SK-N-MC (cell line): ENCODE results near the gene KIF7.

Source experiments
- DNase-seq: peaks from one replicate; pipeline ENCODE4 v3.0.0-alpha.2; 2011; ENCODE audit warnings: low read depth, low spot score
- H3K27ac ChIP-seq: fragments of 200-600 bp; sonication (generic); 2 replicates; pipeline ENCODE4 v1.5.1; 2016; ENCODE audit warnings: mixed run types
- H3K36me3 ChIP-seq: fragments of 200-600 bp; sonication (generic); 2 replicates; pipeline ENCODE4 v1.6.1; 2017; ENCODE audit warnings: antibody characterized with exemption, low read length, mixed read lengths; ENCODE audit not compliant: insufficient read depth
- H3K4me3 ChIP-seq: fragments of 200-600 bp; sonication (generic); 2 replicates; pipeline ENCODE4 v1.5.1; 2016
- H3K9ac ChIP-seq: fragments of 200-600 bp; sonication (generic); 2 replicates; pipeline ENCODE4 v1.8.0; 2017; ENCODE audit warnings: mixed run types, mixed read lengths; ENCODE audit not compliant: insufficient read length
- H3K9me3 ChIP-seq: fragments of 200-600 bp; sonication (generic); 2 replicates; pipeline ENCODE4 v1.6.1; 2017; ENCODE audit warnings: low read depth, mild to moderate bottlenecking, antibody characterized with exemption, low read length, moderate library complexity, mixed read lengths
- EZH2 ChIP-seq: fragments of 200-600 bp; sonication (generic); IDR thresholded peaks from one replicate; pipeline ENCODE4 v1.6.1; 2017; ENCODE audit warnings: antibody characterized with exemption
- FOXP2 ChIP-seq: optimal IDR thresholded peaks from 2 replicates; pipeline ENCODE3; 2011; ENCODE audit warnings: mild to moderate bottlenecking, moderate library complexity; ENCODE audit not compliant: insufficient read depth; ENCODE audit errors: extremely low read length, control extremely low read depth
- POLR2AphosphoS5 ChIP-seq: IDR thresholded peaks from 2 replicates; pipeline ENCODE4 v1.6.1; 2012; ENCODE audit warnings: mild to moderate bottlenecking, low read depth, low read length, borderline replicate concordance

The KIF7 gene

DNA sequence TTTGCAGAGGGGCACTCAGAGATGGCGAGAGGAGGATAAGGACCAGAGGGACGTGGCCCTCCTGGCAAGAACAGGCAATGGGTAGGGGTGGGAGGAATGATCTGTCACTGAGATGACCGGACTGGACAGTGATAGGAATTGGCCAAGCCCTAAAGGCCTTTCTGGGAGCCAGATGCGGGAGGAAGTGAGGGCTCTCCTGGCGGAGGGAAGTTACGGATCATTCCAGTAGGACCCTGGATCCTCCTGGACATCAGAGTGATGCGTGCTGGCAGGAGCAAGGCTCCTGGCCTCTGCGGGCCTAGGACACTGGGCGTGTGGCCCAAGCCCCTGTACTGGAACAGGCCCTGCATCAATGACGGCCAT lies 23.4 kb downstream of the KIF7 start:
- Histone ChIP-seq H3K27ac (no peak overlapping the region), H3K4me3 (no peak overlapping the region), H3K9me3 (no peaks in the 10 kb centered on the region), H3K9ac (no peak overlapping the region), H3K36me3 (peaks cover 69% of the 10 kb centered on the region)
- TF ChIP-seq POLR2AphosphoS5 (peak; percentile 49), EZH2 (no peak)
- DNase-seq = no peak

DNA sequence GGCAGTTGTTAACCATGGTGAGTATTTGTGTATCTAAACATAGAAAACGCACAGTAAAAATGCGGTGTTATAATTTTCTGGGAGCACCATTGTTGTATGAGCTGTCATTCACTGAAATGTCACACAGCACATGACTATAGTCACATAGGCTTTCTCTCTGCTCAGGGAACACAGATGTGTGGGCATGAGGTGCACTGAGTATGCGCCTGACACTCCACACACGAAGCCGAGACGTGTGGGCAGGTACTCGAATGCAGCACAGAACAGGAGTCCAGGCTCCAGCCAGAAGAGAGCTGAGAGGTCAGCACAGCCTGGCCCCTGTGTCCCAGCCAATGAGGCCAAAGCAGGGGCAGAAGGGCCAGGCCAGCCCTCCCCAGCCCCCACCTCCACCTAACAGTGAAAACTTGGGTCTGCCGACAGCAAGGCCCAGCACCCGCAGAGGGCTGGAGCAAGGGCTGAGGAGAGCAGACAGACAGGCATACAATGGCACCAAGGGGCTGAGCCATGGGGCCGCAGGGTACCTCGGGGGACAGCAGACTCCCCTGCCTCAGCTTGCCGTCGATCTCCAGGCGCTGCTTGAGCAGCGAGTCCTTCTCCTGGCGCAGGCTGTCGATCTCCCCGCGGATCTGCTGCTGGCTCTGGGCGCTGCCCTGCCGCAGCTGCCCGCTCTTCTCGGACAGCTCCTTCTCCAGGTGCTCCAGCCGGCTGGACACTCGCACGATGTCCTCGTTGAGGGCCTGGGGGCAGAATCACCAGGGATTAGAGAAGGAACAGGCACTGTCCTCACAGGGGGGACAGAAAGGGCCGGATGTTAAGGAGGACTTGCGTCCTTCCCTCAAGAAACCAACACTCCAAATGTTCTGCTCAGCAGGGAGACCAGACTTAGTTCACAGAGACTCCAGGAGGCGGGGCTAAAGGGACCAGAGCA lies 24.0 kb downstream of the KIF7 start:
- DNase-seq = no peak
- Histone ChIP-seq H3K4me3 (no peak overlapping the region), H3K27ac (peak overlapping the region; percentile 76), H3K36me3 (peaks cover 75% of the 10 kb centered on the region), H3K9ac (no peak overlapping the region), H3K9me3 (no peaks in the 10 kb centered on the region)
- TF ChIP-seq FOXP2 (no peak), POLR2AphosphoS5 (no peak; the same call in 1 of the 2 replicates), EZH2 (no peak)

DNA sequence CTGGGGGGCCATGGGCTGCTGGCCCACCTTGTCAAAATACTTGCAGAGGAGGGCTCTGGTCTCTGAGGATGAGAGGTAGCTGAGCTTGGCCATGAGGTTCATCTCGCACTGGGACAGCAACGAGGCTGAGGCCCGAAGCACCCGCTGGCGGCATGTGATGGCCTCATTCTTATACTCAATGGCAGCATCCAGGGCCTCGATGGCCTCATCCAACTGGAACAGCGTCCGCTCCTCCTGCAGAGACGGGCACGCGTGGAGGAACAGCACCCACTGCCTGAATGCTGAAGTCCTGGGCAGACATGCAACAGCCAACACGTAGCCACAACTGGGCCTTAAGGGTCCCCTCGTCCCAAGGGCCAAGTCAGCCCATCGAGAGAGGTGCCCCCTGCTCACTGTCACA lies 25.0 kb downstream of the KIF7 start:
- no peaks in the 10 kb centered on the region for H3K9me3 ChIP-seq
- TF ChIP-seq FOXP2 = no peak
- TF ChIP-seq EZH2 = no peak
- H3K9ac ChIP-seq = no peak overlapping the region
- H3K36me3 ChIP-seq = peaks cover 85% of the 10 kb centered on the region
- DNase-seq = no peak
- H3K4me3 ChIP-seq = no peak overlapping the region
- H3K27ac ChIP-seq = peak overlapping the region; percentile 76

DNA sequence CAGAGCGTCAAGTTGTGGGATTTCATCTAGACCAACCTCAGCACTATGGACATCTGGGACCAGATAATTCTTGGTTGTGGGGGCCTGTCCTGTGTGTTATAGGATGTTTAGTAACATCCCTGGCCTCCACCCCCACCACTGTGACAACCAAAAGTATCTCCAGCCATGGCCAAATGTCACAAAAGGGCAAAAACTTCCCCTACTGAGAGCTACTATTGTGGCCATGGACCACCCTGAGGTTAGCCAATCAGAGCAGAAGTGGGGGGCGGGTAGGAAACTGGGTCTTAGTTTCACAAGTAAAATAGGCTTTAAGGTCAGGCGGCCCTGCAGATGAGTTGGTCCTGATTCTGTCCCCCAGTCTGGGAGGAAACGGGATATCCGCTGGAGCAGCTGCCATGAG lies 25.4 kb downstream of the KIF7 start:
- no peak overlapping the region for H3K9ac ChIP-seq
- H3K27ac ChIP-seq = peak overlapping the region; percentile 10; the same call in 1 of the 2 replicates
- no peak overlapping the region for H3K4me3 ChIP-seq
- no peaks in the 10 kb centered on the region for H3K9me3 ChIP-seq
- peaks cover 89% of the 10 kb centered on the region for H3K36me3 ChIP-seq
- DNase-seq = no peak
- no peak for TF ChIP-seq POLR2AphosphoS5
- no peak for TF ChIP-seq FOXP2
- TF ChIP-seq EZH2 = no peak

DNA sequence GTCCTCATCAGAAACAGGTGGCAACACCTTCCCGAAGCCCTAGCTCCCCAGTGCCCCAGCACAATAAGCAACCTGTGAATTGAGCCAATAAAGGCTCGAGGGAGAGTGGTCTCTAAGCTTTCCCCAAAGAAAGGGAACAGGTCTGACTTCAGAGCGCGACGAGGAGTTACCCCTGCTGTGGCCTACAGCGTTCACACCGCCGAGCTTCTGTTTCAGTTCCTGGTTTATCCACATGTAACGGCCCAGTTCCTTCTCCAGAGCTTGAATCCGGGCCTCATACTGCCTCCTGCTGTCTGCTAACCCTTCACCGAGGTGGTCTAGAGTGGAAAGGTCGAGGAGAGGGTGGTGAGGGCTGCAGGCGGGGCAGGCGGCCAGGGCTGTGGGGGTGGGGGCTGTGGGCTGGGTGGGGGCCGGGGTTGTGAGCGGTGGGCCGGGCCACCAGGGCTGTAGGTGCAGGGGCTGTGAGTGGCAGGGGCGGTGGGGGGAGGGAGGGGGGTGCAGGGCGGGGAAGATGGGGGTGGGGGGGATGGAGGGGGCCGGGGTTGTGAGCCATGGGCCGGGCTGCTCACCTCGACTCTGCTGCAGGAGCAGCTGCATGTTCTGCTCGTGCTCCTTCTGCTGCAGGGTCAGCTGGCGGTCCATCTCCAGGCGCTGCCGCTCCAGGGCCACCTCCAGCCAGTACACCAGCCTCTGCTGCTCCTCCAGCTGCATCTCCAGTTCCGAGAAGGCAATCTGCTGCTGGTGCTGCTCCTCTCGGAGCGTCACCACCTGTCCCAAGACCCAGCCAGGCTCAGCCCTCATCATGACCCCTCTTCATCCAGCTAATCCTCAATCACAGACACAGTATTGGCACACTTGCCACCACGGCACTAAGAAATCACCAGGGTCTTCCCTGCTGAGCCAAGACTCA lies 26.2 kb downstream of the KIF7 start:
- DNase-seq = no peak
- TF ChIP-seq POLR2AphosphoS5 = no peak; the same call in 1 of the 2 replicates
- no peak for TF ChIP-seq FOXP2
- no peak for TF ChIP-seq EZH2
- Histone ChIP-seq H3K36me3 (peaks cover 97% of the 10 kb centered on the region), H3K4me3 (no peak overlapping the region), H3K9me3 (no peaks in the 10 kb centered on the region), H3K27ac (peak overlapping the region; percentile 58; the same call in 1 of the 2 replicates), H3K9ac (no peak overlapping the region)

DNA sequence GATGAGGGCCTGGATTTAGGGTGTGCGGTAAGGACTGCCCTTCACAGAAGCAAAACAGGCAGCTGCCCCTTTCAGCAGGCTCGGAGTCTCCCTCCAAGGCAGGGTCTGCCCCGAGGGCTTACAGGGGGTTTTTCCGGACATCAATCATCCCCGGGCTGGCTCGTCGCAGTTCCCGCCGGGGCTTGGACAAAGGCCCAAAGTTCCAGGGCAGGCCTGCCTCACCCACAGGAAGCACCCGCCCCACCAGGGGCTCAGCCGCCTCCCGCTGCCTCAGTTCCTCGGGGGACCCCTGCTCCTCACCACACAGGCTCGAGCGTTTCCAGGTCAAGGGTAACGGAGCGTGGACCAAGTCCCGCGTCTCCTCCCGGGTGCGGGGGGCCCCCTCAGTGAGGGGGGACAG lies 27.0 kb downstream of the KIF7 start:
- DNase-seq = no peak
- no peak overlapping the region for H3K9ac ChIP-seq
- H3K9me3 ChIP-seq = no peaks in the 10 kb centered on the region
- no peak overlapping the region for H3K4me3 ChIP-seq
- peak overlapping the region; percentile 58; the same call in 1 of the 2 replicates for H3K27ac ChIP-seq
- TF ChIP-seq FOXP2 (no peak), EZH2 (no peak), POLR2AphosphoS5 (no peak)
- peaks cover 98% of the 10 kb centered on the region for H3K36me3 ChIP-seq

DNA sequence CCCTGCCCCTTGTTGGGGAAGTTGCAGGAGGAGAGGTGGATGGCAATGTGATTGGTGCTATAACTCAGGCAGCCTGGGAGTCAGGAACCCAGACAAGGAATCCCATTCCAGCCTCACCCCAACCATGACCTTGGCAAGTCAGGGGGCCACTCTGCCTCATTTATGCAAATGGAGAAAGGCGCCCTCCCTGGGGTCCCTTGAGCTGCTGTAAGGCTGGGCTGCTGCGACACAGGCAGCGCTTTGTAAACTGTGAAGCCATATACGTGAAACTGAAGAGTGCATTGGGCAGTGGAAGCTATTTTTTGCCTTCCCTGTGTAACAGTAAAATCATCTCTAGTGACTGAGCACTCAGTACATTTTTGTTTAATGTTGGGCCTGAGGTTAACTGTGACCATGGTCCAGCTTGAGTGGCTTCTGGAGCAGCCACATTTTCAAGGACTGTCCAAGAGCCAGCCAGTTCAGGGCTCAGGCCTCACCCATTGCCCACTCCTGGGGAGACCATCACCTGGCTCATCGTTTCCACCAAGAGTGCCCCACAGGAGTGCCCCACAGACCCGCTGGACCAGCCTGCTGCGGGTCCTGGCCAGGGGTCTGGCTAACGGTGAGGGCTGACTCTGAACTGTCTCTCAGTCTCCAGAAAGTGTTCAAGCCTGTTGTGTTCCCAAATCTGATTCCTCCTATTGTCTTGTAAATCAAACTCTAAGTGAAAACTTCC lies 27.9 kb downstream of the KIF7 start:
- H3K27ac ChIP-seq = peak overlapping the region; percentile 58
- TF ChIP-seq FOXP2 (no peak), POLR2AphosphoS5 (no peak), EZH2 (no peak)
- H3K9me3 ChIP-seq = no peaks in the 10 kb centered on the region
- no peak overlapping the region for H3K9ac ChIP-seq
- no peak for DNase-seq
- H3K4me3 ChIP-seq = no peak overlapping the region
- H3K36me3 ChIP-seq = peaks cover 98% of the 10 kb centered on the region

DNA sequence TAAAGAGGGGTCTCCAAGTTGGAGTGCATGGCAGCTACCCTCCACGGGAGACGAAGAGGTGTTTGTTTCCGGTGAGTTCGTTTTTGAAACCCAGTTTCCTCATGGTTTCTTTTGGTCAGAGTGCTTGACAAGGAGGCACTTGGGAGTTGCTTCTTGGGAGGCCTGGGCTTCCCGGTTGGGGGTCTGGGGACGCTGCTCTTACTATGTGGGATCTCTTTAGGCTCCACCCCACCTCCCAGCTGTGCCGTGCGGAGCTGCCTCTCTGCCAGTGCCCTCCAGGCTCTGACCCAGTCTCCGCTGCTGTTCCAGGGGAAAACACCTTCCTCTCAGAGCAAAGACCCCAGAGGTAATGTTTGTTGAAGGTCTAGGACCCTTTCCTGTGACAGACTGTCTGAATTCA lies 29.6 kb downstream of the KIF7 start:
- DNase-seq = no peak
- H3K36me3 ChIP-seq = peaks cover 96% of the 10 kb centered on the region
- no peaks in the 10 kb centered on the region for H3K9me3 ChIP-seq
- no peak overlapping the region for H3K9ac ChIP-seq
- H3K4me3 ChIP-seq = no peak overlapping the region
- TF ChIP-seq FOXP2 = no peak
- H3K27ac ChIP-seq = peak overlapping the region; percentile 58; the same call in 1 of the 2 replicates
